OCI-LY1 (cell line): ENCODE measurements around the gene TLR6.

ENCODE experiments used
- H2AFZ ChIP-seq: fragments of 200-600 bp; sonication (generic), shearing (Covaris generic); 2 replicates; pipeline ENCODE4 v1.6.0; 2014; ENCODE audit warnings: antibody characterized with exemption, mild to moderate bottlenecking, low read length
- H3F3A ChIP-seq: fragments of 200-600 bp; sonication (generic), shearing (Covaris generic); 2 replicates; pipeline ENCODE4 v1.6.0; 2014; ENCODE audit warnings: mild to moderate bottlenecking, antibody characterized with exemption, low read length, moderate library complexity; ENCODE audit not compliant: insufficient read depth
- H3K27ac ChIP-seq: fragments of 200-600 bp; sonication (generic); 2 replicates; pipeline ENCODE4 v1.5.1; 2014; ENCODE audit warnings: low read length, mixed run types, mild to moderate bottlenecking, low read depth; ENCODE audit not compliant: poor library complexity, severe bottlenecking
- H3K27me3 ChIP-seq: fragments of 200-600 bp; sonication (generic); 2 replicates; pipeline ENCODE4 v1.6.0; 2014; ENCODE audit warnings: antibody characterized with exemption, mild to moderate bottlenecking, low read length, moderate library complexity; ENCODE audit not compliant: insufficient read depth
- H3K36me3 ChIP-seq: fragments of 200-600 bp; sonication (generic); 2 replicates; pipeline ENCODE4 v1.6.1; 2014; ENCODE audit warnings: mild to moderate bottlenecking, antibody characterized with exemption, low read length, moderate library complexity, mixed read lengths; ENCODE audit not compliant: insufficient read depth
- H3K4me1 ChIP-seq: fragments of 200-600 bp; sonication (generic); 2 replicates; pipeline ENCODE4 v1.5.1; 2014; ENCODE audit warnings: mild to moderate bottlenecking, low read length, moderate library complexity; ENCODE audit not compliant: insufficient read depth, severe bottlenecking
- H3K4me2 ChIP-seq: fragments of 200-600 bp; sonication (generic), shearing (Covaris generic); 2 replicates; pipeline ENCODE4 v1.6.1; 2014; ENCODE audit warnings: low read length
- H3K4me3 ChIP-seq: fragments of 200-600 bp; sonication (generic); 2 replicates; pipeline ENCODE4 v1.5.1; 2014; ENCODE audit warnings: low read length, low read depth, mild to moderate bottlenecking, mixed read lengths; ENCODE audit not compliant: poor library complexity, severe bottlenecking
- H3K79me2 ChIP-seq: fragments of 200-600 bp; shearing (Covaris generic); 2 replicates; pipeline ENCODE4 v1.6.1; 2016; ENCODE audit warnings: mixed run types, low read length, mixed read lengths; ENCODE audit not compliant: insufficient read depth
- H3K9ac ChIP-seq: fragments of 200-600 bp; sonication (generic), shearing (Covaris generic); 2 replicates; pipeline ENCODE4 v1.6.1; 2014; ENCODE audit warnings: mild to moderate bottlenecking, low read length, mixed read lengths
- H3K9me2 ChIP-seq: fragments of 200-600 bp; sonication (generic), shearing (Covaris generic); 2 replicates; pipeline ENCODE4 v1.6.1; 2014; ENCODE audit warnings: low read depth, mild to moderate bottlenecking, low read length, mixed read lengths
- H3K9me3 ChIP-seq: fragments of 200-600 bp; shearing (Covaris generic); 2 replicates; pipeline ENCODE4 v1.6.1; 2014; ENCODE audit warnings: low read length, mixed read lengths
- H4K20me1 ChIP-seq: fragments of 200-600 bp; sonication (generic), shearing (Covaris generic); 2 replicates; pipeline ENCODE4 v1.6.0; 2016; ENCODE audit warnings: mild to moderate bottlenecking, low read length; ENCODE audit not compliant: insufficient read depth
- EZH2 ChIP-seq: fragments of 200-600 bp; sonication (generic), shearing (Covaris generic); IDR thresholded peaks from 2 replicates; pipeline ENCODE4 v1.8.0; 2017; ENCODE audit warnings: borderline replicate concordance, mixed run types, mild to moderate bottlenecking, antibody characterized with exemption, low read length, moderate library complexity, mixed read lengths
- TF ChIP-seq, protein P1 (sequence below): fragments of 200-600 bp; sonication (generic), shearing (Covaris generic); IDR thresholded peaks from 2 replicates; pipeline ENCODE4 v1.5.1; 2017; ENCODE audit warnings: mild to moderate bottlenecking, antibody characterized with exemption, low read length, moderate library complexity, mixed read lengths

TLR6 gene

DNA sequence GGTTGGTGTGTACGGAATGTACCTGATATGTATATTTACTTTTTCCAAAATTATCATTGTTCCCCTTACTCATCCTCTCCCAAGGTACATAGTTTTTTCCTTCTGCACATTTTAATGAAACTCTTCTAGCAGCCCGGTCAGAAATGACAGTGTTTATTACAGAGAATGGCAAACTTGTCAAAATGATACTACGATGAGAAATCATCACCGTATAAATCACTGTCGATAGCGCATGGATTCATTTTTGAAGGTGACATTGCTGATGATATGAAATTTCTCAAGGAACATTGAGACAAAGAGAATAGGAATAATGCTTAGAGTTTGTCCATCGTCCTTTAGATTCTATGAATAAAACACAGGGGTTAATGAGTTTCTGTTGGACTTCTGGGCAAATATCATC lies 41.6 kb upstream of the TLR6 start:
- Histone ChIP-seq H3K27ac (no peak overlapping the region), H3K4me3 (no peak overlapping the region), H3K4me1 (no peaks in the 10 kb centered on the region), H3K9ac (no peak overlapping the region), H3K27me3 (no peaks in the 10 kb centered on the region), H2AFZ (no peak overlapping the region), H3K9me3 (no peaks in the 10 kb centered on the region), H3K4me2 (no peak overlapping the region), H3K36me3 (no peaks in the 10 kb centered on the region), H3F3A (no peaks in the 10 kb centered on the region), H3K79me2 (no peaks in the 10 kb centered on the region), H3K9me2 (no peaks in the 10 kb centered on the region), H4K20me1 (no peaks in the 10 kb centered on the region)
- no peak for TF ChIP-seq EZH2
- TF ChIP-seq, protein P1, sequence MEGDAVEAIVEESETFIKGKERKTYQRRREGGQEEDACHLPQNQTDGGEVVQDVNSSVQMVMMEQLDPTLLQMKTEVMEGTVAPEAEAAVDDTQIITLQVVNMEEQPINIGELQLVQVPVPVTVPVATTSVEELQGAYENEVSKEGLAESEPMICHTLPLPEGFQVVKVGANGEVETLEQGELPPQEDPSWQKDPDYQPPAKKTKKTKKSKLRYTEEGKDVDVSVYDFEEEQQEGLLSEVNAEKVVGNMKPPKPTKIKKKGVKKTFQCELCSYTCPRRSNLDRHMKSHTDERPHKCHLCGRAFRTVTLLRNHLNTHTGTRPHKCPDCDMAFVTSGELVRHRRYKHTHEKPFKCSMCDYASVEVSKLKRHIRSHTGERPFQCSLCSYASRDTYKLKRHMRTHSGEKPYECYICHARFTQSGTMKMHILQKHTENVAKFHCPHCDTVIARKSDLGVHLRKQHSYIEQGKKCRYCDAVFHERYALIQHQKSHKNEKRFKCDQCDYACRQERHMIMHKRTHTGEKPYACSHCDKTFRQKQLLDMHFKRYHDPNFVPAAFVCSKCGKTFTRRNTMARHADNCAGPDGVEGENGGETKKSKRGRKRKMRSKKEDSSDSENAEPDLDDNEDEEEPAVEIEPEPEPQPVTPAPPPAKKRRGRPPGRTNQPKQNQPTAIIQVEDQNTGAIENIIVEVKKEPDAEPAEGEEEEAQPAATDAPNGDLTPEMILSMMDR: no peak

DNA sequence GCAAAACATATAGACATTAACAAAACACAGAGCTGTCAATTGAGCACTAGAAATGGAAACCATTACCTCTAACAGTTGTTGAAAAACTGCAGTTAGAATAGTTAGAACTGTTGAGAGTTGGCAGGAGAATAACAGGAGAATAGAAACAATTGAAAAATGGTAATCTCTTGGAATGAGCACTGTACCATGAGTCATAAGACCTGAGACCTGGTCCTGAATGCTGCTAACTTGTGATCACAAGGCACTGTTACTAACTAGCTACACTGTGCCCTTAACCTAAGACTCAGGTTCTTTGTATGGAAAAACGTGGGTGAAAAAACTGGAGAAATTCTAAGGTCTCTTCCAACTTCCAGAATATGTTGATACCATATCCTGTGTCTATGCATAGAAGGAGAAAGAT lies 40.3 kb upstream of the TLR6 start:
- Histone ChIP-seq H3K4me3 (no peak overlapping the region), H3K9me2 (no peaks in the 10 kb centered on the region), H3K4me2 (no peak overlapping the region), H3K27me3 (no peaks in the 10 kb centered on the region), H2AFZ (no peak overlapping the region), H3F3A (no peaks in the 10 kb centered on the region), H3K79me2 (no peaks in the 10 kb centered on the region), H4K20me1 (no peaks in the 10 kb centered on the region), H3K36me3 (no peaks in the 10 kb centered on the region), H3K9me3 (no peaks in the 10 kb centered on the region), H3K4me1 (no peaks in the 10 kb centered on the region), H3K9ac (no peak overlapping the region), H3K27ac (no peak overlapping the region)
- TF ChIP-seq EZH2: no peak
- TF ChIP-seq, protein P1: no peak

DNA sequence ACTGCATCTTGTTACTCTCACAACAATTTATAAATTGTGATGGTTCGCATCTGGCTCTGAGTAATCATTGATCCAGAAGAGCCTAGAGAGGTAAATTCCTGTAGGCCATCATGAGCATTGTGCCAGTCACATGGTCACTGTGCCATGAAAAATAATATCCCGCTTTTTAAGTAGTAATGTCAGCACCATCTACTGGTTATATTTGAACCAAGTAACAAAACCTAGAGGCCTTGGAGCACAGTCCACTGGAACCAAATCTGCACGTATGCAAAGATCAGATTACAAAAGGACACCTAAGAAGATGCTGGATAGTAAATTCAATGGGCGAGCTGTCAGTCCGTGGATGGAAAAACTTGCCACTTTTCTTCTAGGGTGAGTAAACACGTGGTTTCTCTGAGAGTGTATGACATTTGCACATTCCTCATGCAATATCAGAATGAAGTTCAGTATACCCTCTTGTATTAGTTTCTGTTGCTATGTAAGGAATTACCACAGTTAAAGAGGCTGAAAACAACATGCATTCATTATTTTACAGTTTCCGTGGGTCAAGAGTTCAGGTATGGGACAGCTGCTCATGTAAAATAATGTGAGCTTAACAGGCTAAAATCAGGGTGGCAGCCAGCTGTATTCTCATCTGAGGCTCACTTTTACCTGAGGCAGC lies 37.8 kb upstream of the TLR6 start:
- H3K27ac ChIP-seq: no peak overlapping the region
- TF ChIP-seq EZH2: no peak
- TF ChIP-seq, protein P1: peak; percentile 24; the same call in 1 of the 2 replicates
- H3K4me2 ChIP-seq: no peak overlapping the region
- H3K36me3 ChIP-seq: no peaks in the 10 kb centered on the region
- H4K20me1 ChIP-seq: no peaks in the 10 kb centered on the region
- H3K9ac ChIP-seq: no peak overlapping the region
- no peak overlapping the region for H2AFZ ChIP-seq
- H3K4me3 ChIP-seq: no peak overlapping the region
- H3F3A ChIP-seq: no peaks in the 10 kb centered on the region
- H3K4me1 ChIP-seq: no peaks in the 10 kb centered on the region
- H3K9me2 ChIP-seq: no peaks in the 10 kb centered on the region
- H3K79me2 ChIP-seq: no peaks in the 10 kb centered on the region
- H3K9me3 ChIP-seq: no peaks in the 10 kb centered on the region
- H3K27me3 ChIP-seq: no peaks in the 10 kb centered on the region
